GM12875 (cell line): ENCODE results near the gene GPR142.
"Not testable (repeated sequence)": the region's sequence is repeated elsewhere in the genome, so short reads cannot be mapped to it uniquely, and the experiment has no call there.

Experiments
- H3K4me3 ChIP-seq: one replicate; pipeline ENCODE4 v1.5.1; 2011; ENCODE audit warnings: low read depth, low read length, control low read depth
- CTCF ChIP-seq: IDR thresholded peaks from 2 replicates; pipeline ENCODE4 v1.5.1; 2011; ENCODE audit warnings: low read depth, mild to moderate bottlenecking, control low read depth, inconsistent platforms, low read length, moderate library complexity, borderline replicate concordance; ENCODE audit not compliant: insufficient read depth

GPR142 gene

GRCh38 chr17:74404789-74405188, 37.5 kb downstream of the GPR142 start:
- no peak overlapping the region for H3K4me3 ChIP-seq
- no peak for TF ChIP-seq CTCF

- H3K4me3 ChIP-seq: not testable (repeated sequence)
Measured at GRCh38 chr17:74405311-74405710, 38.0 kb downstream of the GPR142 start.

- H3K4me3 ChIP-seq: no peak overlapping the region
- no peak for TF ChIP-seq CTCF
Measured at GRCh38 chr17:74407384-74407783, 40.1 kb downstream of the GPR142 start.

GRCh38 chr17:74408262-74408661, 41.0 kb downstream of the GPR142 start:
- TF ChIP-seq CTCF: no peak
- H3K4me3 ChIP-seq: no peak overlapping the region

- no peak overlapping the region for H3K4me3 ChIP-seq
- TF ChIP-seq CTCF: no peak
Measured at GRCh38 chr17:74408815-74409214, 41.5 kb downstream of the GPR142 start.

GRCh38 chr17:74410001-74410443, 42.7 kb downstream of the GPR142 start:
- TF ChIP-seq CTCF: no peak
- H3K4me3 ChIP-seq: no peak overlapping the region

- TF ChIP-seq CTCF: no peak
Measured at GRCh38 chr17:74412581-74412980, 45.3 kb downstream of the GPR142 start.

GRCh38 chr17:74413491-74413890, 46.2 kb downstream of the GPR142 start:
- no peak for TF ChIP-seq CTCF
- H3K4me3 ChIP-seq: no peak overlapping the region

More at GRCh38 chr17:74412581-74412980, 45.3 kb downstream of the GPR142 start:
- no peak overlapping the region for H3K4me3 ChIP-seq
